ENCODE results near the gene ARRDC5.
"Not testable (repeated sequence)": the region's sequence is repeated elsewhere in the genome, so short reads cannot be mapped to it uniquely, and the experiment has no call there.

DNA sequence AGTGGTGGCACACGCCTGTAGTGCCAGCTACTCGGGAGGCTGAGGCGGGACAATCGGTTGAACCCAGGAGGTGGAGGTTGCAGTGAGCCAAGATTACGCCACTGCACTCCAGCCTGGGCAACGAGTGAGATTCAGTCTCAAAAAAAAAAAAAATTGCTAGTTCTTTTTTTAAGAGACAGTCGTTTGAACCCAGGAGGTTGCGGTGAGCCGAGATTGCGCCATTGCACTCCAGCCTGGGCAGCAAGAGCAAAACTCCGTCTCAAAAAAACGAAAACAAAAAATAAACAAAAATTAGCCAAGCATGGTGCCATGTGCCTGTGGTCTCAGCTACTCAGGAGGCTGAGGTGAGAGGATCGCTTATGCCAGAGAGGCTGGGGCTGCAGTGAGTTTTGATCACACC lies 1.8 kb downstream of the ARRDC5 start:
- TF ChIP-seq POLR2A, CTCF (IDR thresholded peaks at IDR 0.05): not testable (repeated sequence)
